Cardiac septum (tissue), 1 donor: Measurements from ENCODE around the gene CHN1. TPM values are rescaled to one million over a fixed set of nuclear protein-coding genes. Genes with fewer than 3 reads are reported as not detected.

ENCODE experiments used
- DNase-seq: peaks from one replicate; pipeline ENCODE4 v3.0.0-alpha.2; 2020; ENCODE audit warnings: low spot score
- intact Hi-C: fragments of 100-400 bp; cut with DNase I; formaldehyde crosslinking; loops from one replicate; pipeline ENCODE4 v1.14.0; 2022
- total RNA-seq: library from RNA; stranded (reverse); fragmentation: NEBNext Ultra II Directional; extraction: Animal tissue kit (Norgen Biotek cat#: 25700); gene quantifications from one replicate; pipeline ENCODE4 v1.2.1, GENCODE V29; 2021
- donor health status: DM: no; HTN: no; CAD: no.

The CHN1 gene
- total RNA-seq, 1 donor from 2014 or later = 23.8 TPM

DNA sequence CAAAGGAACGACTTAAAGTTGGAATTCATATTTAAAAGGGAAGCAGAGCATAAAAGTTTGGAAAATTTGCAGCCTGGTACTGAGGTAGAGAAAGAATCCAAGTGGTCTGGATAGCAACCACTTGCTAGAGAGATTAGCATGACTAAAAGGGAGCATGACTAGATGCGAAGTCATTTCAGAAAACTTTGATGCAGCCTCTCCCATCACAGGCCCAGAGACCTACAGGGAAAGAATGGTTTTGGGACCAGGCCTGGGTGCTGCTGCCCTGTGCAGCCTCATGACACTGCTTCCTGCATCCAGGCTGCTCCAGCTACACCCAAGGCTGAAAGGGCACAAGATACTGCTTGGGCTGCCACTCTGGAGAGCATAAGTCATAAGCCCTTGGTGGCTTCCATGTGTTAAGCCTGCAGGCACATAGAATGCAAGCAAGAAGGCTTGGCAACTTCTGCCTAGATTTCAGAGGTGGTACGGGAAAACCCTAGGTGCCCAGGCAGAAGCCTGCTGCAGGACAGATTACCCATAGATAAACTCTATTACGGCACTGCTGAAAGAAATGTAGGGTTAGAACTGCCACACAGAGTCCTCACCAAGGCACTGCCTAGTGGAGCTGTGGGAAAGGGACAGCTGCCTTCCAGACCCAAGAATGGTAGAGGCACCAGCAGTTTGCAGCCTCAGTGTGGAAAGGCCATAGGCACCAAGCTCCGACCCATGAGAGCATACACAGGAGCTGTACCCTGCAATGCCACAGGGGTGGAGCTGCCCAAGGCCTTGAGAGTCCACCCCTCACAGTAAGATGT lies 12.6 kb upstream of the CHN1 start:
- DNase-seq = no peak
- intact Hi-C loops = no loop called here

DNA sequence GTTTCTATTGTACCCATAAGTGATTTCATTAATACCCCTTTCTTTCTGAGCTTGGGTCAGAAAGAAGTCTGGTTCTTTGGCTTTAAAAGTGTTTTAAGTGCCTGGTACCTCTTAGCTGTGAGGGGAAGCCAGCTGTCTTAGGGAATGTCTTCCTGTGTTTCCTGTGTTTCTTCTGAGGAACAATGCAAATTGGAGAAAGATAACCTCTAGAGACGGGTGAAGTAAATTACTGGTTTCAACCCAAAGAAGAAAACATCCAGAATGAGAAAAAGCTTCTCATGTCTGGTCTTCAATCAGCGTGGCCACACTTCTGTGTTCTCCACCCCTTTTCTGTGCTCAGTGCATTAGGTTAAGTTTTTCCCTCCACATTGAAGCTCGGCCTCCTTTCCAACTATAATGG lies 10.2 kb upstream of the CHN1 start:
- intact Hi-C loops = no loop called here
- no peak for DNase-seq

DNA sequence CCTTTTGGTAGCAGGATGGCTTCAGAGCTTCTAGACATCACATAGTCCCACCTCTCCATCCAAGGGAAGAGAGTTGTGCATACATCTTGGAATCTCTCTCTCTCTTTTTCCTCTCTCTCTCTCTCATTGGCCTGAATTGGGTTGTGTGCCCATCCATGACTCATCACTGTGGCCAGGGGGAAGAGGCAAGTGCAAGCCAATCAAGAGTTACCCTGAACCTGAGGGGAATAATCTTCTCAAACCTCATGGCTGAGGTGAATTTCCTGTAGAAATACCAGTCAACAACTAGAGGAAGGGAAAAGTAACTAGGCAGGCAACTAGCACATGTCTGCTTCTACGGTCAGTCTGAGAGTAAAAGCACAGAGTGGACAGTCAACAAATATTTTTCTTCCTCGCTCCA lies 7.3 kb upstream of the CHN1 start:
- no peak for DNase-seq
- intact Hi-C loops = no loop called here

DNA sequence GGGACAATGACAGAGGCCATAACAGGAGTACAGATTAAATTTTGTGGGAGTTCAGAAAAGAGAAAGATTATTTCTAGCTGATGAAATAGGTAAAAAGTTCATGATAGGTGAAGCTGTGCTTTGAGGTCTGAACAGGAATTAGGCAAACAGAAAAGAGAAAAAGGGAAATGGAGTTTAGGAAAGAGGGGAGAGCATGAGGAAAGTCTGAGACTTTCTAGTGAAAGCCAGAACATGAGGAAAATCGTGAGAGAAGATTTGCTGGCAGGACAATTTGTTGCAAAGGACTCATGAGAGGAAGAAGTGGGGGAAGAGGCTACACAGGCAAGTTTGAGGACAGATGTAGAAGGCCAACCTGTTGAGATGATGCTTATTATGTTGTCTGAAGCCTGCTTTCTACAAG lies 6.3 kb upstream of the CHN1 start:
- intact Hi-C loops = no loop called here
- DNase-seq = no peak

DNA sequence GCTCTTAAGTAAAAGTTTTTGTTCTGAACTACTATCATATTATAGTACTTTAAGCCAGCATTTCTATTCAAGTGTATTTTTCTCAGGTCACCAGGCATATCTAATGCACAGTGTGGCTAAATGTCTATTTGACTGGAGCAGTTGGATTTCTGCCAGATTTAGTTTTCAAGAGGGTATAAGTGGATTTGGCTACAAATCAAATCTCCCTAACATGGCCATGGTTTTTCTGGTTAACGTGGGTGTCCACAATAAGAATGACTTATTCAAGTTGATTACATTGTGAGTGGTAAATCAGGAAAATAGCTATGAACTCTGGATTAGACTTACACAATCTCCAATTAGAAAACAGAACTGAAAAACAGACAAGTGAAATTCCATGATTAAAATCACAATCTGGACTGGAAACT lies 5.7 kb upstream of the CHN1 start:
- no peak for DNase-seq

DNA sequence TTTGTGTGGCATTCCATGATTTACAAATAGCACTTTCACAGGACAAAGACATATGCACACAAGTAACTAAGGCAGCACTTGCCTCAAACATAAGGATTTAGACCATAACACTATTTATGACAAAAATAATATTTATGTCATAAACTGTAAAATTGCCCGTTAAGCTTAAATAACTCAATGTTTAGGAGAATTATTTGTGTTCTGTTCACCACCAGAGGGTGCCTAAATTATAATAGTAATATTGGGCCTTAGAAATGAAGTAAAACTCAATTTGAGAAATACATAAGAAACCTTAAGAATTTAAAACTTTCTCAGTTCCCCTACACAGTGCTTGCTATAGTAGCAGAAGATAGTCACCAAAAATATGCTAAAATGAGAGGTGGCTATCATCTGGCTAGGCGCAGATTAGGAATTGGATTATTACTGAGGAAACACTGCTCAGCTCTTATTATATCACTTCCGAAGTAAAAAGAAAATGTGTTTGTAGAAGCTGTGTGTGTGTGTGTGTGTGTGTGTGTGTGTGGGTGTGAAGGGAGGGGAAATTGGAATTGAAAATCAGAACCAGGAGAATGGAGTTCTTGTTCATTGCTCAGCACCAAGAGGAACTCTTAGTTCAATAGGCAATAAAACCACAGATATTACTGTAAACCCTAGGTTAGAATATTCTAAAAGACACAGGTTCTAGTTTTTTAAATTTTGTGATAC lies 4.9 kb upstream of the CHN1 start:
- DNase-seq = no peak
- intact Hi-C loops = loop anchor here (10.0 kb wide), 1 partner anchor 155 kb away; the partner anchor contains the start of gene ATF2

More for the DNA sequence above, 5.7 kb upstream of the CHN1 start:
- intact Hi-C loops = no loop called here

DNA sequence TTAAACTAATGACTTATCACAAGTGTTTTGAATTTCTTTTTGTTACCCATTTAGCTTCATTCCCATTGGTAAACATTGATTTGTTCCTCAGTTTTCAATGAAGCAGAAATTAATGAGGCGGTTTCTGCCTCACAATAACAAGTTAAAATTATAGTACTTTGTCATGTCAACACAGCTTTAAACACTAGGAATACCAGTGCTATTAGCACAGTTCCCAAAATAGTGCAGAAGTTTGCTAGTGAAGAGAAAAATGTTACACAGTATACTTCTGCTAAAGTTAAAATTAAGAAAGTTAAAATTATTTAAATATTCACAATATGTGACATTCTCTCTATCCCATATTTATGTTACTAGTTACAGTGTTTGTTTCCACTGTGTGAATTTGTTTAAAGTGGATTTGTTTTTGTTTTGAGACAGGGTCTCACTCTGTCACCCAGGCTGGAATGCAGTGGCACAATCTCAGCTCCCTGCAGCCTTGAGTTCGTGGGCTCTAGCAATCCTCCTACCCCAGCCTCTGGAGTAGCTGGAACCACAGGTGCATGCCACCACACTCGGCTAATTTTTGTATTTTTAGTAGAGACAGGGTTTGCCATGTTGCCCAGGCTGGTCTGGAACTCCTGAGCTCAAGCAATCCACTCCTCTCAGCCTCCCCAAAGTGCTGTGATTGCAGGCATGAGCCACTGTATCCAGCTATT lies 3.8 kb upstream of the CHN1 start:
- DNase-seq = no peak

DNA sequence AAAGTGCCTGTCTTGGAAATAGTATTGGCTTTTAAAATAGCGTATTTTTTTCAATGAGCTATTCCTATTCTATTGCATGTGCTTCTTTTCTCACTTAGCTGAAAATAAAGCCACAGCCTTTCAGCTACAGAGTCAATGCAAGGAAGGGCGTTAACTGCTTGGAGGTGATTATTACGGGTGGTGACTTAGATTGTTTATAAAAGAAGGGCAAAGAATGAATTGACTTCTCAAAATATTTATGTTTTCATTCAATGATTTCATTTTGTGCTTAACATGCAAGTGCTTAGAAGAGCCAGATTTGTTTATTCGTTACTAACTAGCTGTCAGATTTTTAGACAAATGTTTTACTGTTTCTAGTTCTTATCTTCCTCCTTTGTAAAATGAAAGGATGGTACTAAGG lies 2.8 kb upstream of the CHN1 start:
- DNase-seq = no peak
- intact Hi-C loops = loop anchor here (10.0 kb wide), 1 partner anchor 157 kb away; the partner anchor contains the start of gene ATF2

More for the DNA sequence above, 3.8 kb upstream of the CHN1 start:
- intact Hi-C loops = loop anchor here (10.0 kb wide), 1 partner anchor 156 kb away; the partner anchor contains the start of gene ATF2

DNA sequence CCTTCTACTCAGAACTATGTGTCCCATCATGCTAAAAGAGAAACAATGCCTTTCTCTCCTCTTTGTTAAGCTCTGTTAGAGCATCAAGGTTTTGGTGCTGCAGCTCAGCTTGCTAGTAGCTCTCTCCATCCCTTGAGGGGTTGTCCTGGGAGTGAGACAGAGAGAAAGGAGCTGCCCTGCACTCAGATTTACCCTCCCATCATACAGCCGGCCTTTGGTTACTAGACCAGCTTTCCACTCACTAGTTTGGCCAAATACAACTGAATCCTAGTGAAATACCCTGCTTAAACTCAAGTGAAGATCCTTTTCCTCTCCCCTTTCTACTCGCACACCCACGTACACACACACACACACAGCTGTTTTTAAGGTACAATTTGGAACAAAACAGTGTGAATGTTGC lies 2.3 kb upstream of the CHN1 start:
- no peak for DNase-seq
- intact Hi-C loops = loop anchor here (10.0 kb wide), 1 partner anchor 157 kb away; the partner anchor contains the start of gene ATF2

DNA sequence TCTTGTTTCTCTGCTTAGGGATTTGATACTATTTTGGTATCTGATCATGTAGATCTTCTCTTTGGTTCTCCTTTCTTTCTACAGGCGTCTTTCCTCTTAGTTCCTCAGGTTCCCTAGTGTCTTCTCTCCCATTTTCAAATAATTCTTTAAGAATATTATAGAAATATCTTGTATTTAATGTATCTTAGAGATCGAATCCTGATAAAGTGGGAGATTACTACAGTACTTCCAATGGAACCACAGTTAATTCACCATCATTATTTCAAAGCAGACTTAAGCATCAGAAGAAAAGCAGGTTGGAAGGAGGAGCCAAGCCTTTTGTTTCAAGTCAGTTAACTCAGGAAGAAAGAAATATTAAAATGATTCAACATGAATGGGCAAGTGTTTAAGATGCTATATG lies 1.1 kb upstream of the CHN1 start:
- intact Hi-C loops = loop anchor here (10.0 kb wide), 1 partner anchor 159 kb away; the partner anchor contains the start of gene ATF2
- no peak for DNase-seq

DNA sequence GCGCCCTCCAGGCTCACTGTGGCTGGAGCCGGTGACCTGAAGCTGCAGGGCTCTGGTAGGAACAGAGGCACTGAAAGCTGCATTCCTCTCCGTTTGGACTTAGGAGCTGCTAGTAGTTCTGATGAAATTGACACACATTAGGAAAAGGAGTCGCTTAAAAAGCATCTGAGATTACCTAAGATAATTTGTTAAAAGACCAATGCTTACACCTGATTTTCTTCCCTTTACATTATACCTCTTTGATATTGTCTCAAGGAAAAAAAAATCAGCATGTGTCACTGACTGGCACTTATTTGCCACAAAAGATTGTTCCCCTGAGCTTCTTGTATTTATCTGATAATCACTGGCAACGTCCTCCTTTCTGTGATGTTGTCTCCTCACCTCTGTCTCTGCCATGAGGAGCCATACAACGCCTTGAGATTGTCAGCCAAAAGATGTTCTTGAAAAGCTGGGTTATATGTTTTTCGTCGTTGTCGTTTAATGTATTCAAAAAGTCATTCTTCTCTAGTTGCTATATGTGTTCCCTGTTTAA lies 618 bp upstream of the CHN1 start:
- no peak for DNase-seq
- intact Hi-C loops = loop anchor here (10.0 kb wide), 1 partner anchor 159 kb away; the partner anchor contains the start of gene ATF2

DNA sequence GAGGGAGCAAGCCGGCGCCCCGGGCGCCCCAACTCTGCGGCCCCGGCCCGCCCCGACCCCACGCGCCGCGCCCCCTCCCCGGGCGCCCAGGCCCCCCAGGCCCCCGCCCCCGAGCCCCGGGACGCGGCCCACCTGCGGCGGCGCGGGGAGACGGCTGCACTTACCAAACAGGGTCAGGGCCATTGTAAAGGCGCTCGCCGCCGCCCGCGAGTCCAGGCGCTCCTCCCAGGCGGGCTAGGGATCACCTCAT lies 526 bp downstream of the CHN1 start:
- DNase-seq = no peak
- intact Hi-C loops = loop anchor here (10.0 kb wide), 1 partner anchor 160 kb away; the partner anchor contains the start of gene ATF2

DNA sequence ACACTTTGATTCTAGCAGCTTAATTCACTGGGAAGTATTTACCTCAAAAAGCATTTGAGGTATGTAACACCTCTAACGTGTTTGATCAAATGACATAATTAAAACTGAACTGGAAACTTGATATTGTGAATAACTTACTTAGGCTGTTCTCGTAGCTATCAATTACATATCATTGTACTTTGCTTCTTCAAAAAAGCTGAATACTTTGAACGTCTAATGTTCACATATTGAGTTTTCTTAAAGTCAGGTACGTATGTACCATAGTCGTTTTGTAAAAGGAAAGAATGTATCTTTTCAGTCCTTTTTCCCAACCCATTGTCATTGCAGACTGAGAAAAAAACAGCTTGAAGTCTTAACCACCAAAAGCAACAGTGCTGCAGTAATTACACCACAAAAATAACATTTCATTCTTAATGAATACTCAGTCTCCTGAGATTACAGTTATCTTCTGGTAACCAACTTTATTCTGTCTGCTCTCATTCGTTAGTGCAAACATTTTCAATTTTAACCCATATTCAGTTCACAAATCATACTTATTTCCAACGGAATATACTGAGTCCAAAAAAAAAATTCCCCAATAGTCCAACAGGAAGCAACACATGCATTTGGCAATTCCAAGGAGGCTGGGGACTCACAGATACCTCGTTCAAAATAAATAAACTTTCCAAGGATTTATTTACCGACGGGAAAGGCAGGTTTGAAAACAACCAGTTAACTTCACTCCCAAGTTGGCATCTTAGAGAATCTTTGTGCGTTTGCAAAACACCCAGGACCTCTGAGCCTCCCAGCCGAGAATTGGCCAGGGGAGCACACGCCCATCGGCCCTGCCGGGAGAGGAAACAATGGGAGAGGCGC lies 1.1 kb downstream of the CHN1 start:
- intact Hi-C loops = loop anchor here (10.0 kb wide), 1 partner anchor 161 kb away; the partner anchor contains the start of gene ATF2
- DNase-seq = no peak

DNA sequence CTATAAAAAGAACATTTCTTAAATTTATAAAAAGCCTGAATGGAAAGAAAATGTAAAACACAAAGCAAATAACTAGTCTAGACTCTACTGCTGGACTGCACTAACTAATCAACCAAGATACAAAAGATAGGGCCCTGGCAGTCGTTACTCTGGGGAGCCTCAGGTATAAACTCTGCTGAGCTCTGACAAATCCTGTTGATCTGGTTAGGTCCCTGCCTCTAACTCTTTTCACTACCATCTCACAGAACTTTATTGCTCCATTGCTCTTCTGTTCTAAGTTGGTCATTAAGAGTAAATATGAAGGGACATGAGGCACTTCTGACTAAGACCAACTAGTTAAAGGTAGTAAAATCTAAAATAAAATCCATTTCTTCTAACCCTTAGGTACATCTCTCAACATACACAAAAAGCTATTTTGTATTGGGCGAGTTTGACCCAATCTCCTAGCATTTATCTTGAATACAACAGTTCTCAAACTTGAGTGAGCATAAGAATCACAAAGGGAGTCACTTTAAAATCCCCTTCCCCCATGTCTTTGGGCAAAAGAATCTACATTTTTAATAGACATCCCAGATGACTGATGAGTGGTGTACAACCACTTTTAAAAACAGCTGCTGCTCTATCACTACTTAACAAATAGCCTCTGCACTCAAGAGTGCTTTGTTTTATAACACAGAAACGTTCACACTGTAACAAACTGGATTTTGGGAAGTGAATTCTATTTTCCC lies 2.5 kb downstream of the CHN1 start:
- no peak for DNase-seq
- intact Hi-C loops = loop anchor here (10.0 kb wide), 1 partner anchor 162 kb away; the partner anchor contains the start of gene ATF2

DNA sequence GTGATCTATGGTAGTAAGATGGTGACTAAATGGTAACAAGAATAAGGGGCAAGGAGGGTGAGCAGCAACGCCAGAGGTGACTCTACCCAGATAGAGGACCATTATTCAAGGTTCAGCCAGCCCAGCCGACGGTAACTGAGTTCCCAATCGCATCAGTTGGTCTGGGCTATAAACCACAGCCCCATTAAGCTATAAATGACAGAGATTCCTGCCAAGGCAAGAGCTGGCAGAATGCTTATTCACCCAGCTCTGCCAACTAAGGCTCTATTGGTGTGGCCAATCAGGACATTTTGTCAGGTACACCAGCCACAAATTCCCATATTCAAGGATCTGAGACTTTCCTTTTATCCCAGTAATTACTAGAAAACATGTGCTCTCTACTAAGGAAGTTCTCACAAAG lies 3.6 kb downstream of the CHN1 start:
- no peak for DNase-seq
- intact Hi-C loops = loop anchor here (10.0 kb wide), 1 partner anchor 163 kb away; the partner anchor contains the start of gene ATF2

DNA sequence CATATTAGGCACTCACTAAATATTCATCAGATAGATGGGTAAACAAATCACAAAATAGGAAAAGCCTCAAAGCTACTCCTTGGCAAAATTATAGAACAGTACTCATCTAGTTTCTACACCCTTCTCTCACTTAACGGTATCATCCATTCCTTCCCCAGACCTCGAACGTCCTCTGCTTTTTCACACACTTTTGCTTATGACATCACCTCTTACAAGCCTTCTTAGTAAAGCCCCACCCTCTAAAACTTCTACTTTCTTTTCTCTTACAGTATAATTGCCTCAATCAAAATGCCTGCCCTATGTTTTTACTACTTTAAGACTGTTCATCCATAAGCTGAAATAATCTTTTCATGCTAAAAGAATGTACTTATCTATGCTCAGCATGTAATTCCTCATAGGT lies 8.1 kb downstream of the CHN1 start:
- intact Hi-C loops = no loop called here
- no peak for DNase-seq

DNA sequence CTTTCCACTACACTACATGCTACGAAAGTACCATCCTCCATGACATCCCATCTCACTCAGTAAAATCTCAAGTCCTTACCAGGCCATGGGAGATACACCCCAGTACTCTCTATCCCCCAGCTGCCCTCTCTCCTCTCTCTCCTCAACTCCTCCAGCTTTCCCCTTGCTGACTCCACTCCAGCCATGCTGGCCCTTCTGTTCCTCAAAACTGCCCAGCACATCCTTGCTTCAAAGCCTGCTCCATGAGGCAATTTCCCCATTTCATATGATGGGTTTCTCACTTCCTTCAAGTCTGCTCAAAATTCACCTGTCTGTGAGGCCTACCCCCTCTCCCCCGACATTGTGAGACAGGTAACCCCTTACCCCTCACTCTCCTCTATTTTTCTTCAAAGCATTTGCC lies 8.6 kb downstream of the CHN1 start:
- intact Hi-C loops = no loop called here

DNA sequence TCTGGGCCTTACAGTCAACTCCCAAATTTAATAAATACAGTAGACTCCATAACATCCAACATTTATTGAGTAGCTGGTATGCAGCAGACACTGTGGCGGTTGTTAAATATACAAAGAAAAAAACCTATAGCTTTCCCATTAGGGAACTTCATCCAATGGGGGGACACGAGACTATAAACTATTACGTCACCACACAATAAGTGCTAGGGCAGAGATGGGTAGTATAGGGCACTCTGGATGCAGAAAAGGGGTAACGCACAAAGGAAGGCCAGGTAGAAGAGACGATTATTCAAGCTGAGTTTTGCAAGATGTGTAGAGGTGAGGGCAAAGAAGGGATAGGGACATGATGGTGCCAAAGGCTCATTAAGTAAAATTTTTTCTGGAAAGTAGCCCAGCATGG lies 10.8 kb downstream of the CHN1 start:
- DNase-seq = no peak
- intact Hi-C loops = no loop called here

More for the DNA sequence above, 8.6 kb downstream of the CHN1 start:
- no peak for DNase-seq
